NCI-H2107 treated with DMSO at 0.1 percent for 48 hours (cell line): ENCODE data around the gene ANKRD37.

Experiments
- DNase-seq: peaks from one replicate; lab custom pipeline; 2025; ENCODE audit not compliant: unreplicated experiment; lab: John Stamatoyannopoulos, UW

Gene ANKRD37

GRCh38 chr4:185412412-185412811, 15.8 kb downstream of the ANKRD37 start:
- no peak for DNase-seq

DNA sequence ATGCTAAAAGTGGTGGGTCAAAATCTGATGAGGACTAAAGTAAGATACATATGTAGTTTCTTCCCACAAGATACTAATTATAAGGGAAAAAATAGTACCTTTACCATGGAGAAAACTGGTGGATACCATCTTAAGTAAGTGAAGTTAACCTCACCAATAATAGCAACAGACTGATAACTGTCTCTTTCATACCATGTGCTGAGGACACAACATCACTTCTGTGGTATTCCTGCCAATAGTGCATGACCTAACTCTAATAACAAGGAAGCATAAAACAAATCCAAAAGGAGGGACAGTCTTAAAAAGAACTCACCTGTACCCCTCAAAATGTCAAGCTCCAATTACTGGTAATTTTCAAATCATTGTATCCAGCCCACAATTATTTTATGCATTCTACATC, 20.3 kb downstream of the ANKRD37 start:
- no peak for DNase-seq

DNA sequence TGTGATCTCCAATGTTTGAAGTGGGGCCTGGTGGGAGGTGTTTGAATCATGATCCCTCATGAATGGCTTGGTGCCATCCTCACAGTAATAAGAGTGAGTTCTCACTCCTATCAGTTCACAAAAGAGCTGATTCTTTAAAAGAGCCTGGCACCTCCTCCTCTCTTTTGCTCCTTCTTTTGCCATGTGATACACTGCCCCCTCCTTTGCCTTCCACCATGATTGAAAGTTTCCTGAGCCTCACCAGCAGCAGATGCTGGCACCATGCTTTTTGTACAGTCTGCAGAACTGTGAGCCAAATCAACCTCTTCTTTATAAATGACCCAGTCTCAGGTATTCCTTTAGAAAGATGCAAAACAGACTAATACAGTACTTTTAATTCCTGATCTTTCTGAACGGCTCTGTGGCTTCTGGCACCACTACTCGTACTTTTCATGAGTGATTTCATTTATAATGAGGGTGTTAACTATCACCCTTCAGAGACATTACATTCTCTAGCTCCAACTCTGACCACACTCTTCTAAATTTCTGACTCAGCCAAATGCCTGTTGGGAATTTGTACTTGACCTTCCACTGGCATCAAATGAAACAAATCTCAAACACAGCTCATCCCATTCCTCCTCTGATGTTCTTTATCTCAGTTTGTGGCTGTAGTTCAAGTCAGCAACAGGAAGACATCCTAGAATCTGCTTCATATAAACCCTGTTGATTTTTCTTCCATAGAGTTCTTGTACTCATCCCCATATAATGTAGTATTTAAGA, 24.9 kb downstream of the ANKRD37 start:
- no peak for DNase-seq

DNA sequence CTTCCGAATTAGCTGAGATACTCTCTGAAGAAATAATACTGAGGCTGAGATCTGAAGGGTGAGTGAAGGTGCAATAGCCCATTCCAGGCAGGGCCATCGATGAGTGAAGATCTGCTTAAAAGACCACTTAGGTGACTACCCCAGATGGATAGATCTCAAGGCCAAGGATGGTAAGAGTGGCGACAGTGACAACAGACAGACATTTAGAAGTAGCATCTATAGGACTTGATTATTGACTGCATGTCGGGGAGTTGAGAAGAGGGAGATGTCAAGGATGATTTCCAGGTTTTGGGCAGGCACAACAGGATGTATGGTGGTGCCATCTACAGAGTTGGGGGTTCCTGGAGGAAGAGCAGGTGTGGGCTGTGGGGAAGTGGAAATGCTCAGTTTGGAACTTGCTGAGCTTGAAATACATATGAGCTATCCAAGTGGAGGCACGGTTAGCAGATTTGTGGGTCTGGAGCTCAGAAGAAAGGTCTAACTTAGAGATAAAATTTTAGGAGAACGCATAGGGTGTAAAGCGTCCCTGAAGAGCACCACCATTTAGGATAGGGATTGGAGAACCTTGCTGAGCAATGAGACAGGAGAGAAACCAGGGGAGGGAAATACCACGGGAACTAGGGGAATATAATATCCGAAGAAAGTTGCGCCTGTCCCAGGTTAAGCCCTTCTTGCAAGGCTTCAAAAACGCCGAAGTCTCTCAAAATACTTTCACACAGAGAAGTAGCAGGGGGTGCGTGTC, 28.4 kb downstream of the ANKRD37 start:
- no peak for DNase-seq

DNA sequence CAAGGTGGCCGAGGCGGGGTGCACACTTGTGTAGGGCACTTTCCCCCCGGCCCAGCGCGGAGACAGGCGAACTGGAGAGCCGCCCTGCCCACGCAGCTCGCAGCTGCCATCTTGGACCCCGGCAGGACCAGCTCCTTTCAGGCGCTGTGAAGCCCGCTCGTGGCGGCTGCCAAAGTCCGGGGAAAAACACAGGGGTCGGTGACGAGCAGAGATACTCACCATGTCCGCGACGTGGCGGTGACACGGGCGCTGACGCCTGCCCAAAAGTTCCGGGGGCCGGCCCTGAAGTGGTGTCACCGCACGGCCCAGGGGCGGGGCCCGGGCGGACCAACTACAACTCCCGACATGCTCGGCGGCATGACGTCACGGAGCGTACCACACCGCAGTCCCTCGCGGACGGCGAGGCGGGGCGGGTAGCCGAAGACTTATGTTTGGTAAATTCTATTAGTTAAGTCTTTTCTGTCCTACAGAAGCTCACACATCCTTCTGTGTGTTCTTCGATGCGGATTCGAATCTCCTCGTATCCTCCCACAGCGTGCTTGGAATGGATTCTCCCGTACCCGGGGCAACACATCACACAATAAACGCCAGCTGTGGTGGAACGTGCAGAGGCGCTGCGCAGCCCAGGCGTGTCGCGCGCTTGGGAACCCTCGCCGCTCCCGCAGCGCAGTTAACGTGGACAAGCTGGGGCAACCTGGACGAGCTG, 29.2 kb downstream of the ANKRD37 start, which contains the start of gene UFSP2:
TSS of gene UFSP2 (minus strand) at position 318 of the 706 bp plus-strand sequence. CDS start at position 222, 96 bp downstream.
- peak; percentile 36 for DNase-seq

DNA sequence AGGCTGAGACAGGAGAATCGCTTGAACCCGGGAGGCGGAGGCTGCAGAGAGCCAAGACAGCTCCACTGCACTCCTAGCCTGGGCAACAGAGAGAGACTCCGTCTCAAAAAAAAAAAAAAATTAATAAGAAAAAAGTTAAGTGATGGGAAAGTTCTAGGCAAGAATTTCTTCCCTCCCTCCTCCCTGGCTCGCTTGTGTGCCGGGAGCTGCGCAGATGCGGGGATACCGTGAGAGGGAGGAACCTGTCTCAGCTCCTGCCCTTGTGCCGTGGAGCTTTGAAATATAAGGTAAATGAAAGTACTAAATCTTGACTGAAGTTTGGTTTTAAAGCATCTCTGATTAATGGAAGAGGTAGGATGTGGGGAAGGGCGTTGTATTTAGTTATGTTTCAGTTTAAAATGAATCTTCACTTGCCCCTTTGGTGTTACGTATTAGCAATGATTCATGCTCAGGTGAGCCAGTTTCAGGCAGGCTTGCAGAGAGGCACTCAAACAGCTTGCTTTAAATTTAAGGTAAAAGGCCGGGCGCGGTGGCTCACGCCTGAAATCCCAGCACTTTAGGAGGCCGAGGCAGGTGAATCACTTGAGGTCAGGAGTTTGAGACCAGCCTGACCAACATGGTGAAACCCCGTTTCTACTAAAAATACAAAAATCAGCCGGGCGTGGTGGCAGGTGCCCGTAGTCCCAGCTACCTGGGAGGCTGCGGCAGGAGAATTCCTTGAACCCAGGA, 30.5 kb downstream of the ANKRD37 start:
- DNase-seq, result no peak

GRCh38 chr4:185429660-185430059, 33.0 kb downstream of the ANKRD37 start:
- DNase-seq, result no peak

DNA sequence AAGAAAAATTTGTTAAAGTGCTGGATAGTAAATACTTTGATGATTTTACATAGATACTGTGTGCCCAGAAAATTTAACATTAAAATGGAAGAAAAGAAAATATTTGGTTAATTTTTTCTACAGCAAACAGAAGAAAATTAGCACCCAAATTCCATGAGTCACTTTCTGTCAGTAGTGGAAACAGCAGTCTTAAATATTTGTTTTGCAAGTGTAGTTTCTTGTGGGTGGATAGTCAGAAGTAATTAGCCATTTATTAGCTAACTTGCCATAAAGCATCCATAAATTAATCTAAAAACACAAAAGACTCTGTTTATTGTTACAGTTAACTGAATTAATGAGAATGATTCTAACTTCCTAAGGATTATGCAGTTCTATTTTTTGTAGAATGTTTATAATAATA, 38.8 kb downstream of the ANKRD37 start:
- DNase-seq, result no peak

- no peak for DNase-seq
Measured at GRCh38 chr4:185437809-185438208, 41.2 kb downstream of the ANKRD37 start.

GRCh38 chr4:185441479-185441878, 44.8 kb downstream of the ANKRD37 start:
- DNase-seq, result no peak

- no peak for DNase-seq
Measured at GRCh38 chr4:185445209-185445608, 48.6 kb downstream of the ANKRD37 start.
